Loucy (cell line): Measurements from ENCODE around the gene CLDN22.

Experiments
- H2AFZ ChIP-seq: fragments of 200-600 bp; sonication (generic); 2 replicates; pipeline ENCODE4 v1.6.0; 2016; ENCODE audit warnings: antibody characterized with exemption, mild to moderate bottlenecking, low read length, moderate library complexity
- H3F3A ChIP-seq: fragments of 200-600 bp; 2 replicates; pipeline ENCODE4 v1.6.0; 2016; ENCODE audit warnings: antibody characterized with exemption, low read depth, mild to moderate bottlenecking
- H3K27me3 ChIP-seq: fragments of 200-600 bp; sonication (generic); 2 replicates; pipeline ENCODE4 v1.6.1; 2014; ENCODE audit warnings: low read length, mild to moderate bottlenecking; ENCODE audit not compliant: insufficient read depth, poor library complexity, severe bottlenecking
- H3K36me3 ChIP-seq: fragments of 200-600 bp; sonication (generic); 2 replicates; pipeline ENCODE4 v1.6.1; 2016; ENCODE audit warnings: low read length; ENCODE audit not compliant: insufficient read depth
- H3K4me1 ChIP-seq: fragments of 200-600 bp; sonication (generic); 2 replicates; pipeline ENCODE4 v1.5.1; 2014; ENCODE audit warnings: low read length, mild to moderate bottlenecking; ENCODE audit not compliant: insufficient read depth, poor library complexity, severe bottlenecking
- H3K4me2 ChIP-seq: fragments of 200-600 bp; sonication (generic); 2 replicates; pipeline ENCODE4 v1.6.0; 2014; ENCODE audit warnings: antibody characterized with exemption, low read length, low read depth, mild to moderate bottlenecking; ENCODE audit not compliant: poor library complexity, severe bottlenecking
- H3K4me3 ChIP-seq: fragments of 200-600 bp; sonication (generic); 2 replicates; pipeline ENCODE4 v1.5.1; 2014; ENCODE audit warnings: low read length, mild to moderate bottlenecking, mixed read lengths; ENCODE audit not compliant: poor library complexity, severe bottlenecking
- H3K79me2 ChIP-seq: fragments of 200-600 bp; sonication (generic); 2 replicates; pipeline ENCODE4 v1.6.1; 2014; ENCODE audit warnings: low read length; ENCODE audit not compliant: insufficient read depth
- H3K9ac ChIP-seq: fragments of 200-600 bp; sonication (generic); 2 replicates; pipeline ENCODE4 v1.6.0; 2014; ENCODE audit warnings: mild to moderate bottlenecking, low read depth, low read length, moderate library complexity; ENCODE audit not compliant: poor library complexity, severe bottlenecking
- H3K9me2 ChIP-seq: fragments of 200-600 bp; sonication (generic); replicated peaks from 2 replicates; pipeline ENCODE4 v1.6.1; 2016; ENCODE audit warnings: low read depth, low read length, mixed read lengths
- H3K9me3 ChIP-seq: fragments of 200-600 bp; sonication (generic); 2 replicates; pipeline ENCODE4 v1.6.1; 2014; ENCODE audit warnings: mild to moderate bottlenecking, antibody characterized with exemption, low read length, low read depth; ENCODE audit not compliant: insufficient read depth
- H4K20me1 ChIP-seq: fragments of 200-600 bp; sonication (generic); 2 replicates; pipeline ENCODE4 v1.6.0; 2014; ENCODE audit warnings: antibody characterized with exemption, low read length, mild to moderate bottlenecking; ENCODE audit not compliant: insufficient read depth, poor library complexity, severe bottlenecking
- EZH2phosphoT487 ChIP-seq: fragments of 200-600 bp; IDR thresholded peaks from 2 replicates; pipeline ENCODE4 v1.6.1; 2018; ENCODE audit warnings: antibody characterized with exemption, mild to moderate bottlenecking, moderate library complexity, borderline replicate concordance
- TF ChIP-seq, protein P1 (sequence below): fragments of 200-600 bp; sonication (generic); conservative IDR thresholded peaks from 2 replicates; pipeline ENCODE4 v1.5.1; 2014; ENCODE audit warnings: mild to moderate bottlenecking, antibody characterized with exemption, low read length

CLDN22 gene

DNA sequence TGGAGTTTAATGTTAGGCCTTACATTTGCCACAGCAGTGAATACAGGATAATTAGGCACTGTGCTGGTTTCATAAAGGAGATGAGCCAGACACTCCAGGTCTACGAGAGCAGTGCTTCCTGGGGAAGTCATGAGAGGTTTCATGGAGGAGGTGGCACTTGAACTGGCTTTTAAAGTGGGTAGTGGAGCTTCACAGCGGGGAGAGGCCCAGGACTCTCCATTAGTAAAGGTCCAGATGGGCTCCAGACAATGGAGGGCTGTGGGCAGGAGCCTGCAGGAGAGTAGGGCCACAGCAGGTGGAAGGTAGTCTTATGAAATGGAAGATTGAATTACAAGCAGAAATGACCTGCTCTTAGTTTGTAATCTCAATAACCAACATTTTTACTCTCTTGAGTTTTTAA is 29.0 kb downstream of the CLDN22 start:
- no peaks in the 10 kb centered on the region for H3K36me3 ChIP-seq
- no peaks in the 10 kb centered on the region for H3K79me2 ChIP-seq
- H3K9me2 ChIP-seq = no peaks in the 10 kb centered on the region
- H2AFZ ChIP-seq = no peak overlapping the region
- no peak overlapping the region for H3K4me2 ChIP-seq
- no peak overlapping the region for H3K9ac ChIP-seq
- no peaks in the 10 kb centered on the region for H4K20me1 ChIP-seq
- H3K27me3 ChIP-seq = no peaks in the 10 kb centered on the region
- TF ChIP-seq, protein P1, sequence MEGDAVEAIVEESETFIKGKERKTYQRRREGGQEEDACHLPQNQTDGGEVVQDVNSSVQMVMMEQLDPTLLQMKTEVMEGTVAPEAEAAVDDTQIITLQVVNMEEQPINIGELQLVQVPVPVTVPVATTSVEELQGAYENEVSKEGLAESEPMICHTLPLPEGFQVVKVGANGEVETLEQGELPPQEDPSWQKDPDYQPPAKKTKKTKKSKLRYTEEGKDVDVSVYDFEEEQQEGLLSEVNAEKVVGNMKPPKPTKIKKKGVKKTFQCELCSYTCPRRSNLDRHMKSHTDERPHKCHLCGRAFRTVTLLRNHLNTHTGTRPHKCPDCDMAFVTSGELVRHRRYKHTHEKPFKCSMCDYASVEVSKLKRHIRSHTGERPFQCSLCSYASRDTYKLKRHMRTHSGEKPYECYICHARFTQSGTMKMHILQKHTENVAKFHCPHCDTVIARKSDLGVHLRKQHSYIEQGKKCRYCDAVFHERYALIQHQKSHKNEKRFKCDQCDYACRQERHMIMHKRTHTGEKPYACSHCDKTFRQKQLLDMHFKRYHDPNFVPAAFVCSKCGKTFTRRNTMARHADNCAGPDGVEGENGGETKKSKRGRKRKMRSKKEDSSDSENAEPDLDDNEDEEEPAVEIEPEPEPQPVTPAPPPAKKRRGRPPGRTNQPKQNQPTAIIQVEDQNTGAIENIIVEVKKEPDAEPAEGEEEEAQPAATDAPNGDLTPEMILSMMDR = no peak
- TF ChIP-seq EZH2phosphoT487 = no peak
- H3K4me3 ChIP-seq = no peak overlapping the region
- no peaks in the 10 kb centered on the region for H3K9me3 ChIP-seq
- H3K4me1 ChIP-seq = no peaks in the 10 kb centered on the region
- no peaks in the 10 kb centered on the region for H3F3A ChIP-seq

DNA sequence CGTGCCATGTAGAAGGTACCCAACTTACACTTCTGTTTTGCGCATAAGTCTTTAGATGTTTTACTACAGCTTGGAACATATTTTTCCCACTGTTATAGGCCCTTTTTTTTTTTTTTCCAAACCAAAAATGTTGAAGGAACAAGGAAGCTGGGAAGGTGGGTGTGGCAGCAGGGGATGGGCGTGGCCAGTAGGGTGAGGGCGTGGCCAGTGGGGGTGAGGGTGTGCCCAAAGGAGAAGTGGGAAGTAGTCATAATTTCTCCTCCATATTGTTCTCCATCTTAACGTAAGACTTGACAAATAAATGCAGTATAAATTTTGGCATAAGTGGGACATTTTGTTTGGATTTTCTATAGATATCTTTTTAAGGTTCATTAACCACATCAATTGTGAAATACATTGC is 30.4 kb downstream of the CLDN22 start:
- Histone ChIP-seq H3K79me2 (no peaks in the 10 kb centered on the region), H2AFZ (no peak overlapping the region), H3K27me3 (no peaks in the 10 kb centered on the region), H3K9me2 (no peaks in the 10 kb centered on the region), H3F3A (no peaks in the 10 kb centered on the region), H3K4me1 (no peaks in the 10 kb centered on the region), H4K20me1 (no peaks in the 10 kb centered on the region), H3K9me3 (no peaks in the 10 kb centered on the region), H3K36me3 (no peaks in the 10 kb centered on the region), H3K4me3 (no peak overlapping the region), H3K9ac (no peak overlapping the region), H3K4me2 (no peak overlapping the region)
- TF ChIP-seq, protein P1 = no peak
- TF ChIP-seq EZH2phosphoT487 = no peak

DNA sequence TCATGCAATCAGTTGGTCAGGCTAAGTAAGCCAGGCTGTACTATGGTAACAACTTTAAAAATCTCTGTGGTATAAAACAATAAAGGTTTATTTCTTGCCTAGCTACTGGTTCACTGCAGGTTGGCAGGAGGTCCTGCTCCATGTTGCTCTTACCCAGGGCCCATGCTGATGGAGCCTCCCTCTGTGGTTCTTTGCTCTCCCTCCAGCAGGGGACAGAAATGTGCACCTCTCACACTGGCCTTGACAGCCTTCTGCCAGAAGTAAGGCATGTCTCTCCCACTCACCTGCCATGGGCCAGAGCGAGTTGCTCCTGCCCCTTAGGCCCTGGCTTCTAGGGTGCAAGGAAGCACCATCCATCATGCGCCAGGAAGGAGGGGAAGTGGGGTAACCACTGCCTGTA is 31.1 kb downstream of the CLDN22 start:
- Histone ChIP-seq H3K27me3 (no peaks in the 10 kb centered on the region), H3K4me1 (no peaks in the 10 kb centered on the region), H3F3A (no peaks in the 10 kb centered on the region), H3K36me3 (no peaks in the 10 kb centered on the region), H3K4me3 (no peak overlapping the region), H3K9ac (no peak overlapping the region), H4K20me1 (no peaks in the 10 kb centered on the region), H3K9me3 (no peaks in the 10 kb centered on the region), H3K4me2 (no peak overlapping the region), H2AFZ (no peak overlapping the region), H3K79me2 (no peaks in the 10 kb centered on the region), H3K9me2 (no peaks in the 10 kb centered on the region)
- no peak for TF ChIP-seq EZH2phosphoT487

DNA sequence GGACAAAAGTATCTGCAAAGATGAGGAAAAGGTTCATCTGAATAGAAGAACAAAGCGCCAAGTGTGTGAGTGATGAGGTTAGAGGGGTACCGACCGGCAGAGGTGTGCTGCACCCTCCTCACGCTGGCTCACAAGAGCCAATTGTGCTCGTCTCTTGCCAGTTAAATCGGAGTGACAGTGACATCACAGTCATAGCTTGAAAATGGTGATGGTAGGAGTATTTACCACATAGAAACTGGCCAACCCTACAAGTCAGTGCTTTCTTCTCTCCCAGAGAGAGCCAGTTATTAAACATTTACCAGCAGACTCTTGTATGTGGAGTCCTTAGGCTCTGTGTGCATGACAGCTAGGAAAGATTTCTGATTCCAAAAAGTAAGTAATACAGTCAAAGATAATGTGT is 32.4 kb downstream of the CLDN22 start:
- H3K9ac ChIP-seq = no peak overlapping the region
- no peaks in the 10 kb centered on the region for H3K36me3 ChIP-seq
- no peak overlapping the region for H2AFZ ChIP-seq
- H3K79me2 ChIP-seq = no peaks in the 10 kb centered on the region
- H3K9me2 ChIP-seq = no peaks in the 10 kb centered on the region
- no peaks in the 10 kb centered on the region for H3F3A ChIP-seq
- no peak overlapping the region for H3K4me2 ChIP-seq
- no peak overlapping the region for H3K4me3 ChIP-seq
- no peak for TF ChIP-seq EZH2phosphoT487
- TF ChIP-seq, protein P1 = no peak
- no peaks in the 10 kb centered on the region for H3K27me3 ChIP-seq
- H3K9me3 ChIP-seq = no peaks in the 10 kb centered on the region
- no peaks in the 10 kb centered on the region for H4K20me1 ChIP-seq
- H3K4me1 ChIP-seq = no peaks in the 10 kb centered on the region
